GM12878 (cell line): ENCODE results near the gene PSMD14.

ENCODE experiments used
- CEBPB ChIP-seq, 2 experiments: fragments of 150-350 bp in 1 of 2; IDR thresholded peaks; 2 replicates each; pipeline ENCODE4 v1.6.1; 2012 to 2014; ENCODE audit warnings: low read depth in 2 of 2, low read length in 2 of 2, borderline replicate concordance in 1 of 2, inconsistent platforms in 1 of 2
- CTCF ChIP-seq, 3 experiments: IDR thresholded peaks in 2 of 3; conservative IDR thresholded peaks in 1 of 3; 2 replicates each; pipeline ENCODE4 v1.5.1; 2011; ENCODE audit warnings: low read depth in 3 of 3, low read length in 3 of 3, mild to moderate bottlenecking in 3 of 3, control low read depth in 2 of 3, moderate library complexity in 2 of 3, inconsistent platforms in 1 of 3, mixed read lengths in 1 of 3; ENCODE audit not compliant: control insufficient read depth in 2 of 3, insufficient read depth in 1 of 3; ENCODE audit errors: extremely low read depth in 1 of 3
- EZH2 ChIP-seq: IDR thresholded peaks from 2 replicates; pipeline ENCODE4 v1.6.1; 2012; ENCODE audit warnings: low read depth, mild to moderate bottlenecking, control low read depth, inconsistent platforms, low read length, borderline replicate concordance; ENCODE audit not compliant: control insufficient read depth
- MYC ChIP-seq: IDR thresholded peaks from 2 replicates; pipeline ENCODE4 v1.6.1; 2011; ENCODE audit warnings: mild to moderate bottlenecking, low read length, moderate library complexity, inconsistent platforms; ENCODE audit not compliant: insufficient read depth, insufficient replicate concordance, insufficient read length, severe bottlenecking
- NBN ChIP-seq: fragments of 450-650 bp; IDR thresholded peaks from 2 replicates; pipeline ENCODE4 v1.6.1; 2016
- POLR2A ChIP-seq: IDR thresholded peaks from 2 replicates; pipeline ENCODE4 v1.6.1; 2011; ENCODE audit warnings: low read depth, mild to moderate bottlenecking, low read length
- POLR2AphosphoS2 ChIP-seq: IDR thresholded peaks from 2 replicates; pipeline ENCODE4 v1.6.1; 2011; ENCODE audit warnings: low read depth, mild to moderate bottlenecking, low read length, improper control_type of control experiment, moderate library complexity
- SRF ChIP-seq, 2 experiments: IDR thresholded peaks; 2 replicates each; pipeline ENCODE4 v1.6.1; 2011; ENCODE audit warnings: low read depth in 2 of 2, low read length in 2 of 2, mild to moderate bottlenecking in 1 of 2, moderate library complexity in 1 of 2
- ZNF274 ChIP-seq: IDR thresholded peaks from one replicate; pipeline ENCODE4 v1.8.0; 2011; ENCODE audit not compliant: insufficient read length, insufficient read depth

GRCh38 chr2:161343235-161343634 is 35.0 kb downstream of the PSMD14 start:
- no peak for TF ChIP-seq SRF (IDR thresholded peaks at IDR 0.05; ENCODE audit: low read depth in 2 of 2, low read length in 2 of 2)
- TF ChIP-seq ZNF274, result no peak
- no peak for TF ChIP-seq CEBPB (IDR thresholded peaks at IDR 0.05; ENCODE audit: borderline replicate concordance in 1 of 2, low read depth in 2 of 2, low read length in 2 of 2)
- TF ChIP-seq POLR2AphosphoS2, result no peak
- no peak for TF ChIP-seq EZH2
- no peak for TF ChIP-seq CTCF (IDR thresholded peaks at IDR 0.05 in 2 of 3, conservative IDR thresholded peaks at IDR 0.05 in 1 of 3; ENCODE audit: control insufficient read depth in 2 of 3, extremely low read depth in 1 of 3, insufficient read depth in 1 of 3, low read depth in 3 of 3, low read length in 3 of 3)
- TF ChIP-seq NBN, result no peak
- no peak for TF ChIP-seq POLR2A
- no peak for TF ChIP-seq MYC
